Measurements from ENCODE around the gene SWAP70. TPM values are rescaled to one million over a fixed set of nuclear protein-coding genes. Genes with fewer than 3 reads are reported as not detected.
"Not testable (repeated sequence)": the region's sequence is repeated elsewhere in the genome, so short reads cannot be mapped to it uniquely, and the experiment has no call there.

The SWAP70 gene
- polyA plus RNA-seq (2013, experiment 1 of 2; ENCODE audit: insufficient read length) = 22.3 TPM
- polyA plus RNA-seq (2013, experiment 2 of 2; ENCODE audit: insufficient read length) = 21.9 TPM

GRCh38 chr11:9663699-9664275 lies at the start of gene SWAP70:
SWAP70 (plus strand) TSS chr11:9664077; CDS start chr11:9664180, 103 bp downstream.
- DNase-seq = peak; percentile 89

GRCh38 chr11:9615031-9615451 lies 48.8 kb upstream of the SWAP70 start:
- no peak for DNase-seq

DNA sequence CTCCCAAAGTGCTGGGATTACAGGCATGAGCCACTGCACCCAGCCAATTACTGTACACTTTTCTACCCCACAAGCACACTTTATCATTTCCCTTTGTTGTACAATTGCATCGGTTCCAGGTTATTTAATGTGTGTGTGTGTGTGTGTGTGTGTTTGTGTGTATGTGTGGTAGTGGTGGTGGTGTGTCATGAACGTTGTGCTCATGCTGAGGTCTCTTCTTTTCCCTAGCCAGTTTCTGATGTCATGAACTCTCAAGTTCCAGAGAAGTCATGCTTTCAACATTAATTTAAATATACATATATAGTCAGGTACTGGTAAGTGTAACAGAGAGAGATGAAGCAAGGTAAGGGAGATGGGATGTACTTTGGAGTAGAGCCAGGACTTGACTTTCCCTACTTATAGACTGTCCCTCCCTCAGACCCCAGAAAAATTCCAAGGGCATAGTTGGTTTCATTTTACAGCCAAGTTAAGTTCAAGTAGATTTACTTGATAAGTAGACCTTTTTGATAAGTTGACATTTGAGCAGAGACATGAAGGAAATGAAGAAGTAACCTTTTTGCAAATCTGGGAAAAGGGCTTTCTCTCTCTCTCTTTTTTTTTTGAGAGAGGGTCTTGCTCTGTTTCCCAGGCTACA lies 47.7 kb upstream of the SWAP70 start:
- DNase-seq = peak; percentile 46

DNA sequence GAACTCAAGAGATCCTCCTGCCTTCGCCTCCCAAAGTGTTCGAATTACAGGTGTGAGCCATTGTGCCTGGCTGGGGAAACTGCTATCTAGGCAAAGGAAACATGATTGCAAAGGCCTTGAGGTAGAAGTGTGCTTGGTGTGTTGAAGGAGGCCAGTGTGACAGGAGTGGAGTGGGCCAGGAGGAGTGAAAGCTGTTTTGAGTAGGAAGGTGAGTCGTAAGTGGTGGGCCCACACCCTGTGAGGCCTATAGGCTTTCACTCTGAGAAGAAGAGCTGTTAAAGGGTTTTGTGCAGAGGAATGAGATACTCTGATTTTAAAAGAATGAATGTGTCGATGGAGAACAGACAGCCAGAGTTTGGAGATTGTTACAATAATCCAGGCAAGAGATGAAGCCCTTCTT lies 47.0 kb upstream of the SWAP70 start:
- DNase-seq = peak; percentile 35

GRCh38 chr11:9617940-9618339 lies 45.9 kb upstream of the SWAP70 start:
- peak; percentile 86 for DNase-seq

- DNase-seq = no peak
Observed at GRCh38 chr11:9619004-9619403, 44.9 kb upstream of the SWAP70 start.

DNA sequence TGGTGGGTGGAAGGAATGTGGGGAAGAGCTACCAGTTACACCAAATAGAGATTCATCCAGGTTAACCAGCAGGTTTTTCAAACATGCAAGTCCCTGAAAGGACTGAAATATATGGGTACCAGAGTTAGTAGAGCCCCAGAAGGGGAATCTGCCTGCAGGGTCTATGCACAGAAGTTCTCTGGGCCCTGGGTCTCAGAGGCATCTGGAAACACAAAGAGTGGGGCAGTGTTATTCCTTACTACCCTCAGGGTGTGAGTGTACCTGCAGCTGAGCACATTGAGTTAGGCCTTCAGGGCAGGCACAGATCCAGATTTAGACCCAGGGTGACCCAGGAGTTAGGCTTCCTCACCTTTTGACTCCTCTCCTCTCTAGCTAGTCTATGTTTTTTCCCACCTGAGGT lies 43.9 kb upstream of the SWAP70 start:
- DNase-seq = no peak

DNA sequence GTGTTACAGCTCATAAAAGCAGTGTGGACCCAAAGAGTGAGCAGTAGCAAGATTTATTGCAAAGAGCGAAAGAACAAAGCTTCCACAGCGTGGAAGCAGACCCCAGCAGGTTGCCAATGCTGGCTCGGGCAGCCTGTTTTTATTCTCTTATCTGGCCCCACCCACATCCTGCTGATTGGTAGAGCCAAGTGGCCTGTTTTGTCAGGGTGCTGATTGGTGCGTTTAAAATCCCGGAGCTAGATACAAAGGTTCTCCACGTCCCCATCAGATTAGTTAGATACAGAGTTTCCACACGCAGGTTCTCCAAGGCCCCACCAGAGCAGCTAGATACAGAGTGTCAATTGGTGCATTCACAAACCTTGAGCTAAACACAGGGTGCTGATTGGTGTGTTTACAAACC lies 41.5 kb upstream of the SWAP70 start:
- DNase-seq = not testable (repeated sequence)

- DNase-seq = not testable (repeated sequence)
Observed at GRCh38 chr11:9623053-9623452, 40.8 kb upstream of the SWAP70 start.

- DNase-seq = no peak
Observed at GRCh38 chr11:9624448-9624847, 39.4 kb upstream of the SWAP70 start.

DNA sequence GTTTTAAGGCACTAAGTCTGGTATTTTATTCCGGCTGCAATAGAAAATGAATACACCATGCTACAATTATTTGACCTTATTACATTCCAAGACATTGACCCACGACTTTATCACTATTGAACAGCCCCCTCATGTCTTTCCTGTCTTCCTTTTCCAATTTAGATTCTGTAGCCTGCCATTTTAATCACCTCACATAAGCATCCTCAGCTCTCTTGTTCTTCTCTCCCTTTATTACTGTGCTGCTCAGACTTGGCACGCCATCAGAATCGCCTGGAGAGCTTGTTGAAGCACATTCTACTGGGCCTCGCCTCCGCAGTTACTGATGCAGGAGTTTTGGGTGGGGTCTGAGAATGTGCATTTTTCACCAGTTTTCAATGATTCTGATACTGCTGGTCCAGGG lies 38.7 kb upstream of the SWAP70 start:
- DNase-seq = no peak

- DNase-seq = no peak
Observed at GRCh38 chr11:9625728-9626127, 38.1 kb upstream of the SWAP70 start.

DNA sequence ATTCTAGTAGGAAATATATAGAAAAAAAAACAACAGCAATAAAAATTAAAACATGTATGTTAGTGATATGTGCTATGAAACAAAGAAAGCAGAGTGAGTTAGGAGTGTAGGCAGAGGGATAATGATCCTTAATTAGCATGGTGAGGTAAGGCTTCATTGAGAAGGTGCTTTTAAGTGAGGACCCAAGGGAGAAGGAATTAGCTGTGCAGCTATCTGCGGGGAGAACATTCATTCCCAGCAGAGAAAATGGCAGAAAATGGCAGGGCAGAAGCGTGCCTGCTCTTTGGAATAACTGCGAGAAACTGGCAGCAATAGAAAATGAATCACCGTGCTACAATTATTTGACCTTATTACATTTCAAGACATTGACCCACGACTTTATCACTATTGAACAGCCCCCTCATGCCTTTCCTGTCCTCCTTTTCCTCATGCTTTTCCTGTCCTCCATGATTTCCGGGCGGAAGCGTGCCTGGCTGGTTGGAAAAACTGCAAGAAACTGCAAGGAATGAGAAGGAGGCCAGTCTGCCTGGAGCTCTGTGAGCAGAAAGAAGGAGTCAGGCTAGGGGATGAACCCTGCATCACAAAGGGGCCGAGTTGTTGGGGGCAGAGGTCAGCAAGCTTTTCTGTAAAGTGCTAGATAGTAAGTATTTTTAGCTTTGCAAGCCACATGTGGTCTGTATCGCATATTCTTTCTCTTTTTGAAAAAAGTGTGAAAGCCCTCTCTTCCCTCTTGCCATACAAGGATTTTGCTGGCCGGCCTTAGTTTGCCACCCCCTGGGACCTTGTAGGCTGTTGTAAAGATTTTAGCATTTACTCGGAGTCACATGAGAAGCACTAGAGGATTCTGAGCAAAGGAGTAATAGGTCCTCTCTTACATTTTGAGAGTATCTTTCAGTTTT lies 37.1 kb upstream of the SWAP70 start:
- no peak for DNase-seq

- no peak for DNase-seq
Observed at GRCh38 chr11:9629064-9629463, 34.8 kb upstream of the SWAP70 start.

- no peak for DNase-seq
Observed at GRCh38 chr11:9633679-9634078, 30.2 kb upstream of the SWAP70 start.

- DNase-seq = no peak
Observed at GRCh38 chr11:9636691-9637090, 27.2 kb upstream of the SWAP70 start.

DNA sequence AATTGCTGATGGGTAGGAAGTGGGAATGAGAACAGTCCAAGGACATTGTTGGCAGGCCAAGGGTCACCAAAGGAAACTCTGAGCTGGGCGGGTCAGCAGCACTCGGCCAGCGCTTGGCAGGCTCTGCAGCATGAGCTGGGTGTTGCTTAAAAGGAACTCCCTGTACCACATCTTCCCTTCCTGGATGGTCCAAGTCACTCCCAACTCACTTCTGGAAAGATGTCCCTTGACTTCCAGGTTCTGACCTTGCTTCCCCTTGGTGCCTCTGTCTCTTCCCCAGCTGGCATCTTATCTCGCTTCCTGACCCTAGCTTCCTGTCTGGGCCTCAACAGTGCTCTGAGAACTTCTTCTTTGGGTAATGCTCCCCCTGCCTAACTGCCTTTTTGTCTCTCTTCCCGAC lies 24.8 kb upstream of the SWAP70 start:
- DNase-seq = no peak

- no peak for DNase-seq
Observed at GRCh38 chr11:9639985-9640384, 23.9 kb upstream of the SWAP70 start.

- no peak for DNase-seq
Observed at GRCh38 chr11:9642894-9643293, 21.0 kb upstream of the SWAP70 start.

GRCh38 chr11:9643751-9644150 lies 20.1 kb upstream of the SWAP70 start:
- DNase-seq = no peak

GRCh38 chr11:9645881-9646280 lies 18.0 kb upstream of the SWAP70 start:
- no peak for DNase-seq

DNA sequence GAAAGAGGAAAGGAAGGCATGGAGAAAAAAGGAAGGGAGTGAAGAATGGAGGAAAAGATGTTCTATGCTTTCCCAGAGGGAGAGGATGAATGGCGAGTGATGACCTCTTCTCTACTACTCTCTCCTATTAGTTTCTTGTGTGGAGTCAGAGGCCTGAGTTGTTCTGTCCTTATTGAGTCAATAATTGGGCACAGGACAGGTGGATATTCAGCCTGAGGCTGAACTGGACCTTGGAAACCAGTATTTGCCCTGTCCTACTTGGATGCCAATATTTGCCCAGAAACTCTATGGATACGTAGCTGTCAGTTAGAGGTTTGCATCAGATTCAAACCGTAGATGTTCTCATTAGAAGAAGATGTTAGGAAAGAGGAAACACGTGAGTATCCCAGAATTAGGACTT lies 17.6 kb upstream of the SWAP70 start:
- no peak for DNase-seq

DNA sequence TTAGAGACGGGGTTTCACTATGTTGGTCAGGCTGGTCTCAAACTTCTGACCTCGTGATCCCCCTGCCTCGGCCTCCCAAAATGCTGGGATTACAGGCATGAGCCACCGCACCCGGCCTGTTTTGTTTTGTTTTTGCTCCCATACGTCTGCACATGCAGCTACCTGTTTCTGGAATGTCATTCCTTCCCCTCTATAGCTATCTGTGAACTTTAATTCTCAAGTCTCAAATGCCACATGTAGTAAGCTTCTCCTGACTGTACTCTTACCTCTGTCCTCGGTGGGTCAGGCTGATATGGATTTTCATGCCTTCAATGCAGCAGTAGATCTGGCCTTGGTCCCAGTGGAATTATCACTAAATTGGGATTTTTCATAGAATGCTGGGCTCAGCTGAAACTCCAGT lies 12.4 kb upstream of the SWAP70 start:
- no peak for DNase-seq

All from fibroblast of skin of abdomen (primary cell).